Prostate gland (tissue), 2 donors: ENCODE results near the gene TUBGCP2. TPM values are rescaled to one million over a fixed set of nuclear protein-coding genes. Genes with fewer than 3 reads are reported as not detected.

Experiments used
- DNase-seq: peaks from one replicate; pipeline ENCODE4 v3.0.0-alpha.2; 2019; ENCODE audit warnings: low spot score
- H3K27ac ChIP-seq, 2 donors: fragments of 200-600 bp; sonication (generic); 2 replicates each; pipeline ENCODE4 v1.5.1; 2017 to 2019
- H3K27me3 ChIP-seq: fragments of 200-600 bp; sonication (generic); replicated peaks from 2 replicates; pipeline ENCODE4 v1.5.1; 2019; ENCODE audit not compliant: insufficient read depth
- H3K36me3 ChIP-seq, 2 donors: fragments of 200-600 bp; sonication (generic); 1 replicate in 1 of 2; 2 replicates in 1 of 2; pipeline versions ENCODE4 v1.5.1 to v1.8.1; 2017 to 2019
- H3K4me1 ChIP-seq: fragments of 200-600 bp; sonication (generic); replicated peaks from 2 replicates; pipeline ENCODE4 v1.5.1; 2019
- H3K4me3 ChIP-seq, 2 donors: fragments of 200-600 bp; sonication (generic); 2 replicates each; pipeline ENCODE4 v1.5.1; 2017 to 2019
- H3K9me3 ChIP-seq: fragments of 200-600 bp; sonication (generic); 2 replicates; pipeline ENCODE4 v1.5.1; 2017
- POLR2A ChIP-seq: fragments of 450-650 bp; IDR thresholded peaks from one replicate; pipeline ENCODE4 v1.6.1; 2016; ENCODE audit warnings: antibody characterized with exemption, mild to moderate bottlenecking
- POLR2AphosphoS5 ChIP-seq: sonication (generic); formaldehyde crosslinking; IDR thresholded peaks from one replicate; pipeline ENCODE4 v1.6.1; 2017; ENCODE audit warnings: antibody characterized with exemption
- WGBS: methylation state at CpG from one replicate; pipeline ENCODE4 v1.1.5; 2018; 5-methylcytosine and 5-hydroxymethylcytosine counted together
- intact Hi-C: fragments of 100-400 bp; cut with DNase I; formaldehyde crosslinking; loops from one replicate; pipeline ENCODE4 v1.14.2; 2022
- total RNA-seq, 2 donors: library from RNA; depleted of rRNA; stranded (reverse); fragments of >200 nt; gene quantifications; one replicate each; pipeline ENCODE4 v1.1.0, GENCODE V29; 2016
- TF ChIP-seq, protein P1 (sequence below), 4 experiments: fragments of 200-600 bp in 2 of 4; fragments of 450-650 bp in 2 of 4; sonication (generic) in 2 of 4; IDR thresholded peaks; 1 replicate in 3 of 4; 2 replicates in 1 of 4; pipeline ENCODE4 v1.5.1; 2016 to 2019; ENCODE audit warnings: antibody characterized with exemption in 4 of 4, mild to moderate bottlenecking in 2 of 4, moderate library complexity in 2 of 4

The TUBGCP2 gene
- total RNA-seq, 2 donors from 2014 or later = 53.5 to 78.5 TPM

DNA sequence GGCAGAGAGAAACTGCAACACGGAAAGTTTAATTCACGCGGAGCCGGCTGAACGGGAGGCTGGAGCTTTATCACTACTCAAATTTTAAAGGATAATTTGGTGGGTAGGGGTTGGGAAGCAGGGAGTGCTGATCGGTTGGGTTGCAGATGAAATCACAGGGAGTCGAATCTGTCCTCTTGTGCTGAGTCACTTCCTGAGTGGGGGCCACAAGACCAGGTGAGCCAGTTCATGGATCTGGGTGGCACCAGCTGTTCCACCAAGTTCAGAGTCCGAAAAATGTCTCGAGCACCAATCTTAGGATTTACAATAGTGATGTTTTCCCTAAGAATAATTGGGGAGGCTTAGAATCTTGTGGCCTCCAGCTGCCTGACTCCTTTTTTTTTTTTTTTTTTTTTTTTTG is 34.9 kb upstream of the TUBGCP2 start:
- H3K27me3 ChIP-seq = peaks cover 8% of the 10 kb centered on the region
- WGBS = 47% methylated on average over 9 of the region's 9 CpGs

DNA sequence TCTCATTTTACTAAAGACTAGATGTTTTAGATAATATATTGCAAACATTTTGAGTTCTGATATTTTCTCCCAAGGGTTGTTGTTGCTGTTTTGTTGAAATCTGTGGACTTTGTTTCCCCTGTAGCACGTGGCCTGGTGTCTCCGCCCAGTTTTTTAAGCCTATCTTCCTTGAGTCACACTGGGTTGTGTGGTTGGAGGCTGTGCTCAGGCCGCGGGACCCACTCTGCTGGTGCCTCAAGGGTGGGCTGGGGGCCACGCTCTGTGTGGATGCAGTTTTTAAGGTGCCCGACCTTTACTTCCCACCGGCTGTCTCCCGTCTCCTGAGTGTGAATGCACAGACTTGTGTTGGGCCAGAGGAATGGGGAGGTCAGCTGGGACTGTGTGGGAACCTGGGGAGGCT is 34.3 kb upstream of the TUBGCP2 start:
- no peaks in the 10 kb centered on the region for H3K4me1 ChIP-seq
- H3K27me3 ChIP-seq = peaks cover 8% of the 10 kb centered on the region
- WGBS = 75% methylated on average over 8 of the region's 8 CpGs
- no peak overlapping the region for H3K4me3 ChIP-seq
- intact Hi-C loops = no loop called here
- no peaks in the 10 kb centered on the region for H3K36me3 ChIP-seq
- no peak overlapping the region for H3K27ac ChIP-seq
- TF ChIP-seq, protein P1, sequence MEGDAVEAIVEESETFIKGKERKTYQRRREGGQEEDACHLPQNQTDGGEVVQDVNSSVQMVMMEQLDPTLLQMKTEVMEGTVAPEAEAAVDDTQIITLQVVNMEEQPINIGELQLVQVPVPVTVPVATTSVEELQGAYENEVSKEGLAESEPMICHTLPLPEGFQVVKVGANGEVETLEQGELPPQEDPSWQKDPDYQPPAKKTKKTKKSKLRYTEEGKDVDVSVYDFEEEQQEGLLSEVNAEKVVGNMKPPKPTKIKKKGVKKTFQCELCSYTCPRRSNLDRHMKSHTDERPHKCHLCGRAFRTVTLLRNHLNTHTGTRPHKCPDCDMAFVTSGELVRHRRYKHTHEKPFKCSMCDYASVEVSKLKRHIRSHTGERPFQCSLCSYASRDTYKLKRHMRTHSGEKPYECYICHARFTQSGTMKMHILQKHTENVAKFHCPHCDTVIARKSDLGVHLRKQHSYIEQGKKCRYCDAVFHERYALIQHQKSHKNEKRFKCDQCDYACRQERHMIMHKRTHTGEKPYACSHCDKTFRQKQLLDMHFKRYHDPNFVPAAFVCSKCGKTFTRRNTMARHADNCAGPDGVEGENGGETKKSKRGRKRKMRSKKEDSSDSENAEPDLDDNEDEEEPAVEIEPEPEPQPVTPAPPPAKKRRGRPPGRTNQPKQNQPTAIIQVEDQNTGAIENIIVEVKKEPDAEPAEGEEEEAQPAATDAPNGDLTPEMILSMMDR (IDR thresholded peaks at IDR 0.05) = no peak
- TF ChIP-seq POLR2A (no peak), POLR2AphosphoS5 (no peak)
- DNase-seq = no peak
- no peaks in the 10 kb centered on the region for H3K9me3 ChIP-seq

More for the DNA sequence above, 34.9 kb upstream of the TUBGCP2 start:
- Histone ChIP-seq H3K36me3 (no peaks in the 10 kb centered on the region), H3K9me3 (no peaks in the 10 kb centered on the region), H3K4me3 (no peak overlapping the region), H3K4me1 (no peaks in the 10 kb centered on the region), H3K27ac (no peak overlapping the region)
- TF ChIP-seq POLR2AphosphoS5 (no peak), POLR2A (no peak)
- TF ChIP-seq, protein P1 (IDR thresholded peaks at IDR 0.05) = no peak
- no peak for DNase-seq
- intact Hi-C loops = no loop called here

DNA sequence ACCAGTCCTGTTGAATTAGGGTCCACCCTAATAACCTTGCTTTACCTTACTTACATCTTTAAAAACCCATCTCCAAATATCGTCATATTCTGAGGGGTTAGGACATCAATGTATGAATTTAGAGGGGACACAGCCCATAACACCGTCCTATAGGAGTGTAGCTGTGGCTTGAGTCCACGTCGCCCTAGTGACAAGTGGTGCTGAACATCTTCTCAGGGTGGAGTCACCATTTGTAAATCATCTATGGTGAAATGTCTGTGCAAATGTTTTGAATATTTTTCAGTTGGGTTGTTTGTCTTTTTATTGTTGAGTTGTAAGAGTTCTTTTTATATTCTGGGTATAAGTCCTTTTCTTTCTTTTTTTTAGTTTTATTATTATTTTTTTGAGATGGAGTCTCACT is 33.3 kb upstream of the TUBGCP2 start:
- 82% methylated on average over 4 of the region's 4 CpGs for WGBS
- intact Hi-C loops = no loop called here
- DNase-seq = no peak
- Histone ChIP-seq H3K27me3 (peaks cover 8% of the 10 kb centered on the region), H3K9me3 (no peaks in the 10 kb centered on the region), H3K4me1 (no peaks in the 10 kb centered on the region), H3K27ac (no peak overlapping the region), H3K4me3 (no peak overlapping the region), H3K36me3 (no peaks in the 10 kb centered on the region)
- TF ChIP-seq, protein P1 (IDR thresholded peaks at IDR 0.05) = no peak
- TF ChIP-seq POLR2AphosphoS5 (no peak), POLR2A (no peak)

DNA sequence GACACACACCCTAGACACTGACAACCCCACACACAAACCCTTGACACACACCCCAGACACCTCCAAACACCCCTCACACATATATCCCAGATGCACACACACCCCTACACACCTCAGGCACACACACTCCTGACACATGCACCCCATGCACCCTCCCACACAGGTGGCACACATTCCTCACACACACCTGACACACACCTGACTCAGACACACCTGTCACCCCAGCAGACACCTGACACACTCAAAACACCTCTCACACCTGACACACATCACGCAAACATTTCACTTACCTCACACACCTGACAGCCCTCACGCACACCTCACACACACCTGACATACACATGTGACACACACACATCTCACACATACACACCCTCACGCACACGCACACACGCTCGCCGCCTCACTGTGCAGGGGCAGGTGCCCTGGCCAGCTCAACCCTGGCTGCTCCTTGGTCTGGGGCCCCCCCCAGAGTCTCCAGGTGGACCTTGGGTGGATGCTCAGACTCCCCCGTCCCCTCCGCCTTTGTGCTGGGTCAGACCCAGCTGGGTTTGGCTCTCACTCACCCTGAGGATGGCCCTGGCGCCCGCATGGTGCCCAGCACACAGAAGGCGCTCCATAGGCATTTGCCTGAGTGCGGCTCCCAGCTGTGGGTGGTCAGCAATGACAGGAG is 31.2 kb upstream of the TUBGCP2 start:
- intact Hi-C loops = no loop called here
- no peaks in the 10 kb centered on the region for H3K36me3 ChIP-seq
- no peak overlapping the region for H3K4me3 ChIP-seq
- no peaks in the 10 kb centered on the region for H3K9me3 ChIP-seq
- H3K4me1 ChIP-seq = peaks cover 15% of the 10 kb centered on the region
- DNase-seq = no peak
- 86% methylated on average over 13 of the region's 13 CpGs for WGBS
- H3K27me3 ChIP-seq = peaks cover 28% of the 10 kb centered on the region
- TF ChIP-seq POLR2AphosphoS5 = no peak
- TF ChIP-seq, protein P1 (IDR thresholded peaks at IDR 0.05) = no peak
- TF ChIP-seq POLR2A = no peak
- H3K27ac ChIP-seq = no peak overlapping the region
